Type B pancreatic cell (in vitro differentiated cells): ENCODE measurements around the gene PDCD7. TPM values are rescaled to one million over a fixed set of nuclear protein-coding genes. Genes with fewer than 3 reads are reported as not detected.
"Not testable (repeated sequence)": the region's sequence is repeated elsewhere in the genome, so short reads cannot be mapped to it uniquely, and the experiment has no call there.

Experiments
- DNase-seq: peaks from one replicate; pipeline ENCODE4 v3.0.0; 2021; ENCODE audit warnings: mixed read lengths; ENCODE audit not compliant: unreplicated experiment; ENCODE audit errors: extremely low spot score
- H3K27ac Mint-ChIP-seq: 2 replicates; pipeline ENCODE4 v1.8.0; 2021; ENCODE audit warnings: mild to moderate bottlenecking, mixed read lengths
- H3K27me3 Mint-ChIP-seq: 2 replicates; pipeline ENCODE4 v1.8.0; 2021; ENCODE audit warnings: mixed read lengths
- H3K36me3 Mint-ChIP-seq: 2 replicates; pipeline ENCODE4 v1.8.0; 2021; ENCODE audit warnings: mixed read lengths
- H3K4me1 Mint-ChIP-seq: one replicate; pipeline ENCODE4 v1.8.0; 2021; ENCODE audit warnings: mixed read lengths; ENCODE audit not compliant: unreplicated experiment
- H3K4me3 Mint-ChIP-seq: 2 replicates; pipeline ENCODE4 v1.8.0; 2021; ENCODE audit warnings: mild to moderate bottlenecking, mixed read lengths
- H3K9me3 Mint-ChIP-seq: 2 replicates; pipeline ENCODE4 v1.8.0; 2021; ENCODE audit warnings: mixed read lengths
- CTCF ChIP-seq: fragments of 200-600 bp; sonication (generic); conservative IDR thresholded peaks from 2 replicates; pipeline ENCODE4 v1.5.0; 2021; ENCODE audit warnings: antibody characterized with exemption, mild to moderate bottlenecking
- total RNA-seq: library from RNA; stranded (reverse); gene quantifications from 2 replicates; pipeline ENCODE4 v1.2.1, GENCODE V29; 2021; ENCODE audit warnings: low replicate concordance

The PDCD7 gene
- total RNA-seq, 1 donor from 2014 or later = 38.9 TPM

GRCh38 chr15:65077291-65077980 is 56.2 kb downstream of the PDCD7 start:
- Mint-ChIP-seq H3K4me3 (peak overlapping the region; percentile 41), H3K4me1 (peaks cover 29% of the 10 kb centered on the region)
- no peak for TF ChIP-seq CTCF

GRCh38 chr15:65076486-65077290 is 56.9 kb downstream of the PDCD7 start, which contains the start of gene KBTBD13:
KBTBD13 (plus strand) TSS chr15:65076746; CDS start chr15:65076816, 70 bp downstream.
- Mint-ChIP-seq H3K27me3 (peaks cover 25% of the 10 kb centered on the region), H3K4me3 (no peak within 1 kb of the TSS), H3K36me3 (no peaks in the 10 kb centered on the region), H3K27ac (peak within 1 kb of the TSS; percentile 5), H3K9me3 (no peaks in the 10 kb centered on the region), H3K4me1 (peaks cover 24% of the 10 kb centered on the region)
- DNase-seq = no peak
- TF ChIP-seq CTCF = no peak

More at GRCh38 chr15:65077291-65077980, 56.2 kb downstream of the PDCD7 start:
- Mint-ChIP-seq H3K27ac (no peak overlapping the region), H3K9me3 (no peaks in the 10 kb centered on the region), H3K36me3 (no peaks in the 10 kb centered on the region), H3K27me3 (peaks cover 29% of the 10 kb centered on the region)
- DNase-seq = no peak

- not testable (repeated sequence) for H3K4me3 Mint-ChIP-seq, DNase-seq, H3K36me3 Mint-ChIP-seq, H3K9me3 Mint-ChIP-seq
- H3K27ac Mint-ChIP-seq = peak overlapping the region; percentile 5
- peaks cover 15% of the 10 kb centered on the region for H3K4me1 Mint-ChIP-seq
- H3K27me3 Mint-ChIP-seq = peaks cover 20% of the 10 kb centered on the region
Observed at GRCh38 chr15:65075607-65076395, 57.8 kb downstream of the PDCD7 start.

GRCh38 chr15:65074946-65075345 is 58.7 kb downstream of the PDCD7 start:
- not testable (repeated sequence) for H3K9me3 Mint-ChIP-seq, H3K4me3 Mint-ChIP-seq, H3K27ac Mint-ChIP-seq, H3K36me3 Mint-ChIP-seq, DNase-seq
- H3K27me3 Mint-ChIP-seq = peaks cover 18% of the 10 kb centered on the region
- peaks cover 12% of the 10 kb centered on the region for H3K4me1 Mint-ChIP-seq

- peaks cover 19% of the 10 kb centered on the region for H3K27me3 Mint-ChIP-seq
- H3K4me3 Mint-ChIP-seq = no peak overlapping the region
- no peak for DNase-seq
- no peak for TF ChIP-seq CTCF
- H3K4me1 Mint-ChIP-seq = peaks cover 14% of the 10 kb centered on the region
- H3K27ac Mint-ChIP-seq = no peak overlapping the region
- no peaks in the 10 kb centered on the region for H3K9me3 Mint-ChIP-seq
- no peaks in the 10 kb centered on the region for H3K36me3 Mint-ChIP-seq
Observed at GRCh38 chr15:65072617-65073016, 61.0 kb downstream of the PDCD7 start.

- Mint-ChIP-seq H3K36me3 (no peaks in the 10 kb centered on the region), H3K9me3 (no peaks in the 10 kb centered on the region), H3K4me3 (no peak overlapping the region), H3K4me1 (peaks cover 17% of the 10 kb centered on the region), H3K27me3 (peaks cover 22% of the 10 kb centered on the region), H3K27ac (no peak overlapping the region)
- TF ChIP-seq CTCF = no peak
- DNase-seq = no peak
Observed at GRCh38 chr15:65072027-65072426, 61.6 kb downstream of the PDCD7 start.
